Activated CD8-positive, alpha-beta T cell treated with anti-CD3 and anti-CD28 coated beads, Interleukin-2, amount 10 ng/mL, durations not matched to agents 7 days and 5 days (primary cell): ENCODE results near the gene ITGA5. TPM values are rescaled to one million over a fixed set of nuclear protein-coding genes. Genes with fewer than 3 reads are reported as not detected.

Source experiments
- ATAC-seq: fragments of 150-1000 bp; cut with Tn5 transposase; one replicate; pipeline ENCODE4 v1.10.0; 2021; ENCODE audit warnings: moderate library complexity
- CTCF ChIA-PET: fragments of 350-600 bp; sonication (Branson Sonifier 250); formaldehyde crosslinking; loops from one replicate; lab custom pipeline; 2021; ENCODE audit warnings: antibody characterized with exemption; lab: Charles Lee
- POLR2A ChIA-PET: fragments of 350-600 bp; sonication (Branson Sonifier 250); formaldehyde crosslinking; loops from one replicate; lab custom pipeline; 2021; ENCODE audit warnings: antibody characterized with exemption; lab: Charles Lee
- DNase-seq: peaks from one replicate; pipeline ENCODE4 v3.0.0-alpha.2; 2020
- H3K27ac Mint-ChIP-seq: one replicate; pipeline ENCODE4 v1.8.0; 2021; ENCODE audit warnings: mild to moderate bottlenecking, mixed read lengths
- H3K27me3 Mint-ChIP-seq: one replicate; pipeline ENCODE4 v1.8.0; 2021; ENCODE audit warnings: low read depth, mixed read lengths
- H3K36me3 Mint-ChIP-seq: one replicate; pipeline ENCODE4 v1.8.0; 2021; ENCODE audit warnings: low read depth, mixed read lengths
- H3K4me1 Mint-ChIP-seq: one replicate; pipeline ENCODE4 v1.8.0; 2021; ENCODE audit warnings: low read depth, mixed read lengths
- H3K4me3 Mint-ChIP-seq: one replicate; pipeline ENCODE4 v1.8.0; 2021; ENCODE audit warnings: mild to moderate bottlenecking, mixed read lengths
- H3K9me3 Mint-ChIP-seq: one replicate; pipeline ENCODE4 v1.8.0; 2022; ENCODE audit warnings: mixed read lengths; ENCODE audit not compliant: insufficient read depth
- total RNA-seq, 2 experiments: library from RNA; stranded (reverse); gene quantifications; one replicate each; pipeline ENCODE4 v1.2.3, GENCODE V29; 2021

Gene ITGA5
- total RNA-seq, 2 experiments from 2014 or later = 65.0 to 69.1 TPM

- ATAC-seq (no peak), DNase-seq (no peak)
- no peaks in the 10 kb centered on the region for H3K36me3 Mint-ChIP-seq
Observed at GRCh38 chr12:54370171-54370730, 48.8 kb downstream of the ITGA5 start.

GRCh38 chr12:54369597-54370131 lies 49.4 kb downstream of the ITGA5 start:
- Mint-ChIP-seq H3K4me1 (peaks cover 45% of the 10 kb centered on the region), H3K9me3 (no peaks in the 10 kb centered on the region), H3K4me3 (no peak overlapping the region), H3K36me3 (no peaks in the 10 kb centered on the region), H3K27ac (no peak overlapping the region), H3K27me3 (peaks cover 4% of the 10 kb centered on the region)
- no peak for ATAC-seq
- ChIA-PET POLR2A (no interaction called here), CTCF (interaction anchor here (1.3 to 1.4 kb wide), 2 partner anchors 11 to 29 kb away, joined by 4 to 6 read pairs; no protein-coding TSS in a partner anchor)
- no peak for DNase-seq

More at GRCh38 chr12:54370171-54370730, 48.8 kb downstream of the ITGA5 start:
- H3K27ac Mint-ChIP-seq = no peak overlapping the region
- ChIA-PET CTCF (interaction anchor here (0.6 to 2.2 kb wide), 13 partner anchors 9 to 756 kb away, joined by 3 to 9 read pairs (median 3); no protein-coding TSS in a partner anchor), POLR2A (no interaction called here)
- peaks cover 40% of the 10 kb centered on the region for H3K4me1 Mint-ChIP-seq
- H3K9me3 Mint-ChIP-seq = no peaks in the 10 kb centered on the region
- no peak overlapping the region for H3K4me3 Mint-ChIP-seq
- H3K27me3 Mint-ChIP-seq = peaks cover 4% of the 10 kb centered on the region

- POLR2A ChIA-PET = interaction anchor here (1.2 kb wide), 1 partner anchor 88 kb away, joined by 7 read pairs; the partner anchor contains the start of gene HNRNPA1
- peaks cover 52% of the 10 kb centered on the region for H3K4me1 Mint-ChIP-seq
- no peak overlapping the region for H3K4me3 Mint-ChIP-seq
- peak; percentile 89 for ATAC-seq
- H3K27ac Mint-ChIP-seq = peak overlapping the region; percentile 32
- DNase-seq = peak; percentile 93
- CTCF ChIA-PET = interaction anchor here (0.6 to 4.1 kb wide), 44 partner anchors 11 to 177 kb away, joined by 3 to 77 read pairs (median 5); partner anchors contain the start of genes CBX5, COPZ1 and HNRNPA1
- H3K27me3 Mint-ChIP-seq = peaks cover 4% of the 10 kb centered on the region
- no peaks in the 10 kb centered on the region for H3K9me3 Mint-ChIP-seq
- H3K36me3 Mint-ChIP-seq = no peaks in the 10 kb centered on the region
Observed at GRCh38 chr12:54368709-54369596, 50.1 kb downstream of the ITGA5 start.

GRCh38 chr12:54368025-54368708 lies 50.9 kb downstream of the ITGA5 start:
- CTCF ChIA-PET = interaction anchor here (0.6 to 4.1 kb wide), 42 partner anchors 10 to 176 kb away, joined by 3 to 77 read pairs (median 5); partner anchors contain the start of genes CBX5, COPZ1 and HNRNPA1
- peaks cover 4% of the 10 kb centered on the region for H3K27me3 Mint-ChIP-seq
- H3K36me3 Mint-ChIP-seq = no peaks in the 10 kb centered on the region
- H3K27ac Mint-ChIP-seq = no peak overlapping the region
- peak; percentile 11 for ATAC-seq
- POLR2A ChIA-PET = interaction anchor here (1.0 to 1.2 kb wide), 2 partner anchors 25 to 87 kb away, joined by 3 to 7 read pairs; partner anchors contain the start of gene HNRNPA1
- H3K9me3 Mint-ChIP-seq = no peaks in the 10 kb centered on the region
- no peak for DNase-seq
- no peak overlapping the region for H3K4me3 Mint-ChIP-seq
- peaks cover 55% of the 10 kb centered on the region for H3K4me1 Mint-ChIP-seq

GRCh38 chr12:54364413-54364812 lies 54.7 kb downstream of the ITGA5 start, which contains the start of gene GPR84:
GPR84 (minus strand) TSS chr12:54364486; CDS start chr12:54363851, 635 bp downstream.
- Mint-ChIP-seq H3K4me3 (peak within 1 kb of the TSS; percentile 45), H3K4me1 (peaks cover 49% of the 10 kb centered on the region), H3K9me3 (no peaks in the 10 kb centered on the region), H3K36me3 (no peaks in the 10 kb centered on the region), H3K27ac (peak within 1 kb of the TSS; percentile 85), H3K27me3 (peaks cover 4% of the 10 kb centered on the region)
- ATAC-seq = peak; percentile 54
- CTCF ChIA-PET = no interaction called here
- DNase-seq = peak; percentile 65
- POLR2A ChIA-PET = no interaction called here

- Mint-ChIP-seq H3K4me3 (peak overlapping the region; percentile 45), H3K36me3 (no peaks in the 10 kb centered on the region), H3K9me3 (no peaks in the 10 kb centered on the region), H3K4me1 (peaks cover 41% of the 10 kb centered on the region), H3K27me3 (peaks cover 4% of the 10 kb centered on the region), H3K27ac (peak overlapping the region; percentile 85)
- DNase-seq = no peak
- no peak for ATAC-seq
- CTCF ChIA-PET = interaction anchor here (1.3 to 3.0 kb wide), 3 partner anchors 9 to 70 kb away, joined by 3 to 24 read pairs (median 6); no protein-coding TSS in a partner anchor
- POLR2A ChIA-PET = no interaction called here
Observed at GRCh38 chr12:54363618-54364017, 55.4 kb downstream of the ITGA5 start.

GRCh38 chr12:54363047-54363446 lies 56.0 kb downstream of the ITGA5 start:
- Mint-ChIP-seq H3K27ac (peak overlapping the region; percentile 85), H3K36me3 (no peaks in the 10 kb centered on the region), H3K27me3 (peaks cover 4% of the 10 kb centered on the region), H3K4me3 (no peak overlapping the region), H3K4me1 (peaks cover 36% of the 10 kb centered on the region), H3K9me3 (no peaks in the 10 kb centered on the region)
- DNase-seq (no peak), ATAC-seq (no peak)
- CTCF ChIA-PET = interaction anchor here (0.7 to 3.0 kb wide), 8 partner anchors 9 to 149 kb away, joined by 3 to 24 read pairs (median 4); partner anchors contain the start of gene COPZ1
- POLR2A ChIA-PET = no interaction called here

- Mint-ChIP-seq H3K36me3 (no peaks in the 10 kb centered on the region), H3K27me3 (no peaks in the 10 kb centered on the region), H3K4me1 (peaks cover 40% of the 10 kb centered on the region), H3K9me3 (no peaks in the 10 kb centered on the region), H3K4me3 (peak overlapping the region; percentile 35), H3K27ac (peak overlapping the region; percentile 51)
- peak; percentile 74 for DNase-seq
- ChIA-PET POLR2A (interaction anchor here (0.7 to 1.0 kb wide), 3 partner anchors 8 to 75 kb away, joined by 3 read pairs; no protein-coding TSS in a partner anchor), CTCF (interaction anchor here (0.8 to 6.4 kb wide), 22 partner anchors 8 to 148 kb away, joined by 3 to 96 read pairs (median 5); partner anchors contain the start of genes COPZ1 and HNRNPA1)
- ATAC-seq = no peak
Observed at GRCh38 chr12:54360717-54361456, 58.2 kb downstream of the ITGA5 start.

- Mint-ChIP-seq H3K9me3 (no peaks in the 10 kb centered on the region), H3K4me3 (no peak overlapping the region)
- CTCF ChIA-PET = interaction anchor here (0.9 to 6.4 kb wide), 22 partner anchors 8 to 171 kb away, joined by 3 to 96 read pairs (median 6); partner anchors contain the start of genes COPZ1, HNRNPA1 and SMUG1
Observed at GRCh38 chr12:54359762-54360351, 59.2 kb downstream of the ITGA5 start.

More at GRCh38 chr12:54359762-54360351, 59.2 kb downstream of the ITGA5 start:
- Mint-ChIP-seq H3K27me3 (no peaks in the 10 kb centered on the region), H3K4me1 (peaks cover 37% of the 10 kb centered on the region), H3K27ac (no peak overlapping the region), H3K36me3 (no peaks in the 10 kb centered on the region)
- DNase-seq (no peak), ATAC-seq (no peak)
- POLR2A ChIA-PET = interaction anchor here (0.6 to 4.3 kb wide), 6 partner anchors 15 to 81 kb away, joined by 3 to 40 read pairs (median 4); partner anchors contain the start of genes CBX5, COPZ1 and HNRNPA1
